B cell (primary cell): Measurements from ENCODE around the gene XYLT1.

Source experiments
- CTCF ChIP-seq: fragments of 200-600 bp; IDR thresholded peaks from one replicate; pipeline ENCODE4 v1.8.0; 2022; ENCODE audit warnings: antibody characterized with exemption, mild to moderate bottlenecking
- EZH2 ChIP-seq: IDR thresholded peaks from 2 replicates; pipeline ENCODE4 v1.6.1; 2012; ENCODE audit warnings: borderline replicate concordance, low read depth, mild to moderate bottlenecking, moderate library complexity, low read length; ENCODE audit not compliant: insufficient read depth, poor library complexity, severe bottlenecking

DNA sequence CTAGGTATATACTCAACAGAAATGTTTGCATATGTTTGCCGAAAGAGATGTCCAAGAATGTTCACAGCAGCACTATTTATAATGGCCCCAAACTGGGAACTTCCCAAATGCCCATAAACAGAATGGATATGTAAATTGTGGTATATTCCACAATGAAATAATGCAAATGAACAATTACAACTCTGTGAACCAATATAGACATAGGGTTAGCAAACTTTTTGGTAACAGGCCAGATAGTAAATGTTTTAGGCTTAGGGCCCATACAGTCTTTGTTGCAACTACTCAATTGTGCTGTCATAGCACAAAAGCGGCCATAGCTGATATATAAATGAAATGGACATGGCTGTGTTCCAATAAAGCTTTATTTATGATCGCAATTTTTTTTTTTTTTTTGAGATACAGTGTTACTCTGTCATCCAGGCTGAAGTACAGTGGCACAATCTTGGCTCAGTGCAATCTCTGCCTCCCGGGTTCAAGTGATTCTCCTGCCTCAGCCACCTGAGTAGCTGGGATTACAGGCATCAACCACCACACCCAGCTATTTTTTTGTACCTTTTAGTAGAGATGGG lies 16.5 kb downstream of the XYLT1 start:
- TF ChIP-seq CTCF (no peak), EZH2 (no peak)
